ENCODE data around the gene SLC25A23. TPM values are rescaled to one million over a fixed set of nuclear protein-coding genes. Genes with fewer than 3 reads are reported as not detected.

The SLC25A23 gene
- total RNA-seq, 1 experiment from 2014 or later = 42.9 TPM

GRCh38 chr19:6413721-6414643 is 45.6 kb downstream of the SLC25A23 start:
- H4K8ac ChIP-seq (replicated peaks; ENCODE audit: insufficient read length, low read depth, low read length) = no peak overlapping the region
- H3K79me2 ChIP-seq (ENCODE audit: insufficient read depth, low read length) = no peaks in the 10 kb centered on the region
- peak; percentile 74 for DNase-seq
- no peaks in the 10 kb centered on the region; a peak in 1 of 5 replicates for H3K9me3 Mint-ChIP-seq
- H4K20me1 ChIP-seq (ENCODE audit: control insufficient read depth, insufficient read depth, insufficient read length) = no peaks in the 10 kb centered on the region
- no peaks in the 10 kb centered on the region for H3K23me2 ChIP-seq (ENCODE audit: insufficient read length, low read depth, low read length, poor library complexity, severe bottlenecking)
- no peak overlapping the region for H2BK5ac ChIP-seq (ENCODE audit: insufficient read length, low read length)
- H2BK120ac ChIP-seq (ENCODE audit: low read depth, low read length, poor library complexity, severe bottlenecking) = no peak overlapping the region
- H3K4me3 Mint-ChIP-seq = no peak overlapping the region
- no CpG with 5 or more reads among the region's 42 CpGs for WGBS (ENCODE audit: extremely low coverage, insufficient read length, low lambda C conversion rate)
- peaks cover 3 to 21% of the 10 kb centered on the region in 2 experiments for H3K4me1 Mint-ChIP-seq
- no peak overlapping the region for H3K18ac ChIP-seq (ENCODE audit: insufficient read length, low read depth, low read length)
- peak overlapping the region in 2 of 3 experiments; percentile 90 to 95; a peak in 4 of 7 replicates for H3K27ac Mint-ChIP-seq
- no peak overlapping the region for H3K4me2 ChIP-seq (ENCODE audit: insufficient read depth, insufficient read length, low read length)
- peaks cover 25 to 58% (median 58%) of the 10 kb centered on the region in 3 experiments; a peak in 6 of 7 replicates for H3K36me3 Mint-ChIP-seq (ENCODE audit: insufficient read depth in 1 of 3, low read depth in 3 of 3)
- H3K27ac ChIP-seq (ENCODE audit: insufficient read length, low read depth, low read length) = no peak overlapping the region
- no peak overlapping the region for H2BK12ac ChIP-seq (ENCODE audit: insufficient read length, low read depth, low read length)
- no peak overlapping the region for H2BK20ac ChIP-seq (ENCODE audit: low read depth, low read length, poor library complexity, severe bottlenecking)
- no peak overlapping the region for H3K14ac ChIP-seq (ENCODE audit: insufficient read depth, low read length)
- H3T11ph ChIP-seq (ENCODE audit: low read length) = no peak overlapping the region
- H3K79me1 ChIP-seq (ENCODE audit: insufficient read depth, low read depth, low read length, poor library complexity, severe bottlenecking) = peaks cover 3% of the 10 kb centered on the region
- no peak overlapping the region for H2AFZ ChIP-seq (ENCODE audit: low read length)
- no peak overlapping the region for H4K5ac ChIP-seq (ENCODE audit: insufficient read length, low read depth, low read length)
- H3K9ac ChIP-seq (ENCODE audit: extremely low read depth, insufficient read length, low read length) = no peak overlapping the region
- TF ChIP-seq CTCF (conservative IDR thresholded peaks at IDR 0.05) = 0 out of 3 replicates have a peak, but pooled peaks have one; percentile 23
- H3K23ac ChIP-seq (ENCODE audit: insufficient read length, low read depth, low read length) = no peak overlapping the region
- H4K91ac ChIP-seq (ENCODE audit: insufficient read length, low read depth, low read length) = no peak overlapping the region
- H3K4me1 ChIP-seq (ENCODE audit: insufficient read depth, low read length) = no peaks in the 10 kb centered on the region
- no peak overlapping the region for H2BK15ac ChIP-seq (ENCODE audit: low read depth, low read length)
- no peak overlapping the region for H2AK5ac ChIP-seq (ENCODE audit: insufficient read length, low read length)
- no peaks in the 10 kb centered on the region for H3K27me3 Mint-ChIP-seq (ENCODE audit: low read depth)
- no peaks in the 10 kb centered on the region for H3K9me3 ChIP-seq (ENCODE audit: control insufficient read depth, low read depth, low read length)
- no peak overlapping the region for H3K56ac ChIP-seq (ENCODE audit: insufficient read length, low read depth, low read length)
- H3K4ac ChIP-seq (ENCODE audit: low read depth, low read length) = no peak overlapping the region
- H3K27me3 ChIP-seq (ENCODE audit: insufficient read depth, low read length) = no peaks in the 10 kb centered on the region

Data from H9 (cell line).